ENCODE data around the gene KIF26B. TPM values are rescaled to one million over a fixed set of nuclear protein-coding genes. Genes with fewer than 3 reads are reported as not detected.

KIF26B gene
- total RNA-seq, 1 experiment from 2014 or later, result 0.04 TPM

DNA sequence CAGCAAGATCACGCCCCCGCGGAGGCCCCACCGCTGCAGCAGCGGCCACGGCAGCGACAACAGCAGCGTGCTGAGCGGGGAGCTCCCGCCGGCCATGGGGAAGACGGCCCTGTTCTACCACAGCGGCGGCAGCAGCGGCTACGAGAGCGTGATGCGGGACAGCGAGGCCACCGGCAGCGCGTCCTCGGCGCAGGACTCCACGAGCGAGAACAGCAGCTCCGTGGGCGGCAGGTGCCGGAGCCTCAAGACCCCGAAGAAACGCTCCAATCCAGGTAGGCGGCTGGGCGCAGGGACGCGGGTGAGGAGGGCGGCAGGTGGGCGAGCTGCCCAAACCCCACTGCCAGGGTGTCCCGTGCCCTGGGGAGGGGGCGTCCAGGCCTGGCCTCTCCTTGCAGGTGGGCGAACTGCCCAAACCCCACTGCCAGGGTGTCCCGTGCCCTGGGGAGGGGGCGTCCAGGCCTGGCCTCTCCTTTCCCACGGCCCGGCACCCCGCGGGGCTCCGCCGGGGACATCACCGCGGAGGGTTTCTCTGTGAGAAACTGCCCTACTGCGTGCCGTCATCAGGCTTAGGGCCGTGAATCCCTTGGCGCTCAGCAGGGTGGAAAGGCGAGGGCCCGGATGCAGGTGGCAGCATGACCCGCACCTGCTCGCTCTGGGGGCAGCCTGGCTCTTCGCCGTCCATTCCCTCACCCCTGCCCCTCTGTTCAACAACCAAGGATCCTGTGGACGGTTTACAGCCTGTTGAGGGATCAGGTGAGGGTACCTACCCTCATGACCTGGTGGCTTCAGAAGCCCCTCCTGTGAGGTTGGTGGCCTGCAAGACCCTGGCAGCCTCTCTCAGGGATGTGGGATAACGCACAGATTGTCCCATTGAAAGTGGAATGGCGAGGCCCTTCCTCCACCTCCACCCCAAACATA, 534.0 kb downstream of the KIF26B start:
- Histone ChIP-seq H2AFZ (ENCODE audit: low read length) (no peak overlapping the region), H3F3A (ENCODE audit: low read length, unreplicated experiment) (no peaks in the 10 kb centered on the region), H3K4me3 (ENCODE audit: low read length) (no peak overlapping the region), H3K9ac (ENCODE audit: low read length) (no peak overlapping the region), H3K27me3 (ENCODE audit: low read length) (peaks cover 20% of the 10 kb centered on the region; the same call in 1 of the 2 replicates), H3K4me2 (ENCODE audit: low read length) (no peak overlapping the region), H3K79me2 (ENCODE audit: low read length) (no peaks in the 10 kb centered on the region), H4K20me1 (ENCODE audit: low read length) (no peaks in the 10 kb centered on the region), H3K9me2 (replicated peaks; ENCODE audit: low read length) (no peaks in the 10 kb centered on the region), H3K9me3 (ENCODE audit: low read length) (no peaks in the 10 kb centered on the region), H3K27ac (ENCODE audit: low read length) (no peak overlapping the region), H3K36me3 (ENCODE audit: low read depth, low read length) (no peaks in the 10 kb centered on the region), H3K4me1 (ENCODE audit: insufficient read depth, low read length) (no peaks in the 10 kb centered on the region)
- no TSS peak for BruUV-seq (replicated peaks)
- no peak for DNase-seq
- ChIA-PET POLR2A (ENCODE audit: unreplicated experiment) (no interaction called here), CTCF (no interaction called here)
- no peak for TF ChIP-seq EZH2phosphoT487 (IDR thresholded peaks at IDR 0.05; ENCODE audit: borderline replicate concordance, low read length)
- no peak for TF ChIP-seq CTCF (conservative IDR thresholded peaks at IDR 0.05; ENCODE audit: low read depth, low read length)
- no peak for TF ChIP-seq EZH2 (IDR thresholded peaks at IDR 0.05; ENCODE audit: low read length, unreplicated experiment)
- ATAC-seq, result no peak
- intact Hi-C loops (cut with micrococcal nuclease), result no loop called here

GRCh38 chr1:245690156-245690690, 535.4 kb downstream of the KIF26B start:
- POLR2A ChIA-PET (ENCODE audit: unreplicated experiment), result no interaction called here
- Histone ChIP-seq H3K4me2 (ENCODE audit: low read length) (no peak overlapping the region), H4K20me1 (ENCODE audit: low read length) (no peaks in the 10 kb centered on the region), H3K27me3 (ENCODE audit: low read length) (peaks cover 20% of the 10 kb centered on the region; the same call in 1 of the 2 replicates), H3K9ac (ENCODE audit: low read length) (no peak overlapping the region), H3K9me3 (ENCODE audit: low read length) (no peaks in the 10 kb centered on the region), H3K36me3 (ENCODE audit: low read depth, low read length) (no peaks in the 10 kb centered on the region), H3K27ac (ENCODE audit: low read length) (no peak overlapping the region), H2AFZ (ENCODE audit: low read length) (no peak overlapping the region), H3K4me3 (ENCODE audit: low read length) (no peak overlapping the region), H3K4me1 (ENCODE audit: insufficient read depth, low read length) (no peaks in the 10 kb centered on the region), H3K9me2 (replicated peaks; ENCODE audit: low read length) (no peaks in the 10 kb centered on the region), H3F3A (ENCODE audit: low read length, unreplicated experiment) (no peaks in the 10 kb centered on the region), H3K79me2 (ENCODE audit: low read length) (no peaks in the 10 kb centered on the region)
- TF ChIP-seq EZH2phosphoT487 (IDR thresholded peaks at IDR 0.05; ENCODE audit: borderline replicate concordance, low read length) (no peak), CTCF (conservative IDR thresholded peaks at IDR 0.05; ENCODE audit: low read depth, low read length) (no peak), EZH2 (IDR thresholded peaks at IDR 0.05; ENCODE audit: low read length, unreplicated experiment) (no peak)
- no peak for DNase-seq
- intact Hi-C loops (cut with micrococcal nuclease), result no loop called here
- no TSS peak for BruUV-seq (replicated peaks)
- no peak for ATAC-seq
- CTCF ChIA-PET, result no interaction called here
